H9 (cell line): Measurements from ENCODE around the gene SIPA1L3. TPM values are rescaled to one million over a fixed set of nuclear protein-coding genes. Genes with fewer than 3 reads are reported as not detected.

ENCODE experiments used
- DNase-seq: peaks from one replicate; pipeline ENCODE4 v3.0.0-alpha.2; 2017
- H2AFZ ChIP-seq: one replicate; pipeline ENCODE4 v1.6.1; 2013; ENCODE audit warnings: mild to moderate bottlenecking, low read length, control low read depth, moderate library complexity
- H2AK5ac ChIP-seq: 2 replicates; pipeline ENCODE4 v1.6.1; 2013; ENCODE audit warnings: low read length, control low read depth, mixed read lengths; ENCODE audit not compliant: insufficient read length
- H2BK120ac ChIP-seq: one replicate; pipeline ENCODE4 v1.6.1; 2013; ENCODE audit warnings: low read depth, mild to moderate bottlenecking, low read length, control low read depth, inconsistent platforms; ENCODE audit not compliant: poor library complexity, severe bottlenecking
- H2BK12ac ChIP-seq: 2 replicates; pipeline ENCODE4 v1.6.1; 2013; ENCODE audit warnings: low read length, control low read depth, mixed read lengths, low read depth; ENCODE audit not compliant: insufficient read length
- H2BK15ac ChIP-seq: 2 replicates; pipeline ENCODE4 v1.6.1; 2013; ENCODE audit warnings: low read depth, low read length, control low read depth
- H2BK20ac ChIP-seq: one replicate; pipeline ENCODE4 v1.6.1; 2013; ENCODE audit warnings: low read depth, mild to moderate bottlenecking, low read length, control low read depth, inconsistent platforms; ENCODE audit not compliant: poor library complexity, severe bottlenecking
- H2BK5ac ChIP-seq: 2 replicates; pipeline ENCODE4 v1.6.1; 2013; ENCODE audit warnings: low read length, control low read depth, mixed read lengths; ENCODE audit not compliant: insufficient read length
- H3K14ac ChIP-seq: 2 replicates; pipeline ENCODE4 v1.6.1; 2013; ENCODE audit warnings: low read length, control low read depth; ENCODE audit not compliant: insufficient read depth
- H3K18ac ChIP-seq: 2 replicates; pipeline ENCODE4 v1.6.1; 2013; ENCODE audit warnings: low read depth, mild to moderate bottlenecking, mixed read lengths, low read length, control low read depth; ENCODE audit not compliant: insufficient read length
- H3K23ac ChIP-seq: 2 replicates; pipeline ENCODE4 v1.6.1; 2013; ENCODE audit warnings: low read length, control low read depth, mixed read lengths, low read depth; ENCODE audit not compliant: insufficient read length
- H3K23me2 ChIP-seq: 2 replicates; pipeline ENCODE4 v1.6.1; 2013; ENCODE audit warnings: low read depth, mild to moderate bottlenecking, mixed read lengths, low read length, control low read depth; ENCODE audit not compliant: insufficient read length, poor library complexity, severe bottlenecking
- H3K27ac ChIP-seq: 2 replicates; pipeline ENCODE4 v1.5.1; 2013; ENCODE audit warnings: low read length, control low read depth, mixed read lengths, low read depth; ENCODE audit not compliant: insufficient read length
- H3K27me3 ChIP-seq: 2 replicates; pipeline ENCODE4 v1.6.1; 2013; ENCODE audit warnings: low read length, control low read depth, inconsistent platforms; ENCODE audit not compliant: insufficient read depth
- H3K4ac ChIP-seq: 2 replicates; pipeline ENCODE4 v1.6.1; 2013; ENCODE audit warnings: low read depth, mild to moderate bottlenecking, control low read depth, inconsistent platforms, low read length, moderate library complexity
- H3K4me1 ChIP-seq: 2 replicates; pipeline ENCODE4 v1.6.1; 2013; ENCODE audit warnings: low read length, control low read depth, inconsistent platforms; ENCODE audit not compliant: insufficient read depth
- H3K4me2 ChIP-seq: 2 replicates; pipeline ENCODE4 v1.6.1; 2013; ENCODE audit warnings: low read length, control low read depth, mixed read lengths; ENCODE audit not compliant: insufficient read length, insufficient read depth
- H3K56ac ChIP-seq: 2 replicates; pipeline ENCODE4 v1.6.1; 2013; ENCODE audit warnings: low read depth, mild to moderate bottlenecking, mixed read lengths, low read length, control low read depth; ENCODE audit not compliant: insufficient read length
- H3K79me1 ChIP-seq: 2 replicates; pipeline ENCODE4 v1.6.1; 2013; ENCODE audit warnings: low read depth, mild to moderate bottlenecking, moderate library complexity, low read length, control low read depth, inconsistent platforms; ENCODE audit not compliant: insufficient read depth, poor library complexity, severe bottlenecking
- H3K79me2 ChIP-seq: 2 replicates; pipeline ENCODE4 v1.6.1; 2013; ENCODE audit warnings: low read length, control low read depth, inconsistent platforms; ENCODE audit not compliant: insufficient read depth
- H3K9ac ChIP-seq: 2 replicates; pipeline ENCODE4 v1.6.1; 2013; ENCODE audit warnings: low read length, control low read depth, mixed read lengths; ENCODE audit not compliant: insufficient read length; ENCODE audit errors: extremely low read depth
- H3K9me3 ChIP-seq: one replicate; pipeline ENCODE4 v1.6.1; 2013; ENCODE audit warnings: low read depth, low read length, inconsistent platforms; ENCODE audit not compliant: control insufficient read depth
- H3T11ph ChIP-seq: one replicate; pipeline ENCODE4 v1.6.1; 2013; ENCODE audit warnings: mild to moderate bottlenecking, low read length, control low read depth, inconsistent platforms
- H4K20me1 ChIP-seq: one replicate; pipeline ENCODE4 v1.6.1; 2013; ENCODE audit not compliant: control insufficient read depth, insufficient read length, insufficient read depth
- H4K5ac ChIP-seq: 2 replicates; pipeline ENCODE4 v1.6.1; 2013; ENCODE audit warnings: low read depth, mild to moderate bottlenecking, mixed read lengths, low read length, control low read depth; ENCODE audit not compliant: insufficient read length
- H4K8ac ChIP-seq: replicated peaks from 2 replicates; pipeline ENCODE4 v1.6.1; 2013; ENCODE audit warnings: low read length, control low read depth, mixed read lengths, low read depth; ENCODE audit not compliant: insufficient read length
- H4K91ac ChIP-seq: 2 replicates; pipeline ENCODE4 v1.6.1; 2013; ENCODE audit warnings: low read depth, mild to moderate bottlenecking, moderate library complexity, mixed read lengths, low read length, control low read depth; ENCODE audit not compliant: insufficient read length
- H3K27ac Mint-ChIP-seq, 3 experiments: 2 replicates in 2 of 3; 3 replicates in 1 of 3; pipeline ENCODE4 v1.8.0; 2020 to 2021; ENCODE audit warnings: mixed read lengths in 3 of 3, mild to moderate bottlenecking in 1 of 3, moderate library complexity in 1 of 3
- H3K27me3 Mint-ChIP-seq: 2 replicates; pipeline ENCODE4 v1.8.0; 2021; ENCODE audit warnings: low read depth, mild to moderate bottlenecking, moderate library complexity, mixed read lengths
- H3K36me3 Mint-ChIP-seq, 3 experiments: 2 replicates in 2 of 3; 3 replicates in 1 of 3; pipeline ENCODE4 v1.8.0; 2020 to 2021; ENCODE audit warnings: low read depth in 3 of 3, mixed read lengths in 3 of 3; ENCODE audit not compliant: insufficient read depth in 1 of 3
- H3K4me1 Mint-ChIP-seq, 2 experiments: 2 replicates each; pipeline ENCODE4 v1.8.0; 2020; ENCODE audit warnings: mixed read lengths in 2 of 2
- H3K4me3 Mint-ChIP-seq, 2 experiments: 2 replicates in 1 of 2; 3 replicates in 1 of 2; pipeline ENCODE4 v1.8.0; 2020 to 2021; ENCODE audit warnings: mild to moderate bottlenecking in 2 of 2, mixed read lengths in 2 of 2, moderate library complexity in 1 of 2
- H3K9me3 Mint-ChIP-seq, 2 experiments: 2 replicates in 1 of 2; 3 replicates in 1 of 2; pipeline ENCODE4 v1.8.0; 2020; ENCODE audit warnings: mild to moderate bottlenecking in 2 of 2, mixed read lengths in 2 of 2, moderate library complexity in 1 of 2
- WGBS: extraction: QIAGEN DNeasy Blood & Tissue Kit; methylation state at CpG from one replicate; pipeline ENCODE4 v1.1.7; 2013; ENCODE audit warnings: missing lambda C conversion rate, low lambda C conversion rate, mixed read lengths; ENCODE audit not compliant: insufficient read length; ENCODE audit errors: extremely low coverage; 5-methylcytosine and 5-hydroxymethylcytosine counted together
- total RNA-seq: library from RNA; stranded (reverse); gene quantifications from 2 replicates; pipeline ENCODE4 v1.2.1, GENCODE V29; 2021
- TF ChIP-seq, protein P1 (sequence below): fragments of 200-600 bp; sonication (generic); conservative IDR thresholded peaks from 3 replicates; pipeline ENCODE4 v1.8.0; 2021; ENCODE audit warnings: antibody characterized with exemption, mild to moderate bottlenecking

SIPA1L3 gene
- total RNA-seq, 1 experiment from 2014 or later, result 40.1 TPM

DNA sequence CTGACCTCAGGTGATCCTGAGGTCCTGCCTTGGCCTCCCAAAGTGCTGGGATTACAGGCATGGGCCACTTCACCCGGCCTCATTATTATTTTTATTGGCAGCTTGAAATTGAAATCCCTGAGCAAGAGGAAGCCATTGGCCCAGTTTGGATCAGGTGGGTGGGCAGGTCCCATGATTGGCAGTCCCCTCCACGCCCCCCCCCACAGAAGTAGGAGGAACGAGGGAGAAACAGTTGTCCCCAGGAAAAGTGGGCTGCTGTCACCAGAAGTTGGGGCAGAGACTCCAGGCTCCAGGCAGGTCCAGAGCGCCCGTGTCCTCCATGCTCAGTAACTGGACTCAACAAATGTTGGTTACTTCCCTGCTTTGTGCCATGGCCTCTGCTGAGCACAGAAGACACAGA lies 70.4 kb downstream of the SIPA1L3 start:
- no peak overlapping the region for H4K91ac ChIP-seq
- no peak overlapping the region for H2AK5ac ChIP-seq
- no peak overlapping the region for H3K18ac ChIP-seq
- H3K4me1 ChIP-seq, result no peaks in the 10 kb centered on the region
- H3K36me3 Mint-ChIP-seq, result peaks cover 9% of the 10 kb centered on the region in 3 experiments; a peak in 6 of 7 replicates
- no peak for DNase-seq
- H3T11ph ChIP-seq, result no peak overlapping the region
- H3K9me3 Mint-ChIP-seq, result peaks cover 0 to 2% of the 10 kb centered on the region in 2 experiments; a peak in 1 of 5 replicates
- H3K79me2 ChIP-seq, result peaks cover 5% of the 10 kb centered on the region; the same call in 1 of the 2 replicates
- H3K23me2 ChIP-seq, result no peaks in the 10 kb centered on the region
- H3K9ac ChIP-seq, result no peak overlapping the region
- H2AFZ ChIP-seq, result no peak overlapping the region
- H2BK15ac ChIP-seq, result no peak overlapping the region
- no peak overlapping the region for H3K27ac ChIP-seq
- WGBS, result no CpG with 5 or more reads among the region's 5 CpGs
- no peaks in the 10 kb centered on the region for H3K9me3 ChIP-seq
- H2BK120ac ChIP-seq, result no peak overlapping the region
- peaks cover 28 to 30% of the 10 kb centered on the region in 2 experiments for H3K4me1 Mint-ChIP-seq
- H2BK12ac ChIP-seq, result no peak overlapping the region
- H3K4ac ChIP-seq, result no peak overlapping the region
- H4K20me1 ChIP-seq, result no peaks in the 10 kb centered on the region
- H3K27me3 Mint-ChIP-seq, result no peaks in the 10 kb centered on the region
- no peak overlapping the region for H4K5ac ChIP-seq
- H3K27ac Mint-ChIP-seq, result peak overlapping the region in 2 of 3 experiments; percentile 23 to 51; a peak in 2 of 7 replicates
- TF ChIP-seq, protein P1, sequence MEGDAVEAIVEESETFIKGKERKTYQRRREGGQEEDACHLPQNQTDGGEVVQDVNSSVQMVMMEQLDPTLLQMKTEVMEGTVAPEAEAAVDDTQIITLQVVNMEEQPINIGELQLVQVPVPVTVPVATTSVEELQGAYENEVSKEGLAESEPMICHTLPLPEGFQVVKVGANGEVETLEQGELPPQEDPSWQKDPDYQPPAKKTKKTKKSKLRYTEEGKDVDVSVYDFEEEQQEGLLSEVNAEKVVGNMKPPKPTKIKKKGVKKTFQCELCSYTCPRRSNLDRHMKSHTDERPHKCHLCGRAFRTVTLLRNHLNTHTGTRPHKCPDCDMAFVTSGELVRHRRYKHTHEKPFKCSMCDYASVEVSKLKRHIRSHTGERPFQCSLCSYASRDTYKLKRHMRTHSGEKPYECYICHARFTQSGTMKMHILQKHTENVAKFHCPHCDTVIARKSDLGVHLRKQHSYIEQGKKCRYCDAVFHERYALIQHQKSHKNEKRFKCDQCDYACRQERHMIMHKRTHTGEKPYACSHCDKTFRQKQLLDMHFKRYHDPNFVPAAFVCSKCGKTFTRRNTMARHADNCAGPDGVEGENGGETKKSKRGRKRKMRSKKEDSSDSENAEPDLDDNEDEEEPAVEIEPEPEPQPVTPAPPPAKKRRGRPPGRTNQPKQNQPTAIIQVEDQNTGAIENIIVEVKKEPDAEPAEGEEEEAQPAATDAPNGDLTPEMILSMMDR, result no peak
- H3K27me3 ChIP-seq, result no peaks in the 10 kb centered on the region
- no peak overlapping the region for H3K56ac ChIP-seq
- H3K79me1 ChIP-seq, result peaks cover 7% of the 10 kb centered on the region
- H3K4me3 Mint-ChIP-seq, result no peak overlapping the region
- no peak overlapping the region for H2BK5ac ChIP-seq
- no peak overlapping the region for H3K14ac ChIP-seq
- no peak overlapping the region for H3K23ac ChIP-seq
- H4K8ac ChIP-seq, result no peak overlapping the region
- H3K4me2 ChIP-seq, result no peak overlapping the region
- no peak overlapping the region for H2BK20ac ChIP-seq
